Mesendoderm (in vitro differentiated cells): ENCODE measurements around the gene NUDT9.
"Not testable (repeated sequence)": the region's sequence is repeated elsewhere in the genome, so short reads cannot be mapped to it uniquely, and the experiment has no call there.

Experiments
- DNase-seq: peaks from one replicate; pipeline ENCODE4 v3.0.0; 2013
- H2AK5ac ChIP-seq: 2 replicates; pipeline ENCODE4 v1.6.1; 2013; ENCODE audit warnings: low read length, inconsistent platforms
- H2BK120ac ChIP-seq: 2 replicates; pipeline ENCODE4 v1.6.1; 2013; ENCODE audit warnings: low read depth, mild to moderate bottlenecking, low read length, moderate library complexity, mixed read lengths
- H2BK15ac ChIP-seq: replicated peaks from 2 replicates; pipeline ENCODE4 v1.6.1; 2013; ENCODE audit warnings: low read depth, mild to moderate bottlenecking, moderate library complexity
- H2BK5ac ChIP-seq: 2 replicates; pipeline ENCODE4 v1.6.1; 2013; ENCODE audit warnings: low read length, inconsistent platforms
- H3K18ac ChIP-seq: 2 replicates; pipeline ENCODE4 v1.6.1; 2013; ENCODE audit warnings: mild to moderate bottlenecking, low read length, mixed read lengths
- H3K23ac ChIP-seq: one replicate; pipeline ENCODE4 v1.6.1; 2013; ENCODE audit warnings: low read length
- H3K27ac ChIP-seq: 2 replicates; pipeline ENCODE4 v1.5.1; 2013; ENCODE audit warnings: low read depth, mild to moderate bottlenecking, inconsistent platforms, low read length, moderate library complexity
- H3K27me3 ChIP-seq: 2 replicates; pipeline ENCODE4 v1.6.1; 2013; ENCODE audit warnings: low read length, control low read depth, mild to moderate bottlenecking, inconsistent platforms; ENCODE audit not compliant: insufficient read depth, poor library complexity
- H3K36me3 ChIP-seq: 2 replicates; pipeline ENCODE4 v1.6.1; 2013; ENCODE audit warnings: low read length, inconsistent platforms; ENCODE audit not compliant: control insufficient read depth, insufficient read depth
- H3K4ac ChIP-seq: one replicate; pipeline ENCODE4 v1.6.1; 2013; ENCODE audit warnings: low read depth, mild to moderate bottlenecking, low read length, moderate library complexity
- H3K4me1 ChIP-seq: 2 replicates; pipeline ENCODE4 v1.6.1; 2013; ENCODE audit warnings: low read depth, low read length, inconsistent platforms; ENCODE audit not compliant: control insufficient read depth
- H3K4me2 ChIP-seq: 2 replicates; pipeline ENCODE4 v1.6.1; 2013; ENCODE audit warnings: low read length
- H3K4me3 ChIP-seq: 2 replicates; pipeline ENCODE4 v1.5.1; 2013; ENCODE audit warnings: mild to moderate bottlenecking, low read length
- H3K56ac ChIP-seq: one replicate; pipeline ENCODE4 v1.6.1; 2013; ENCODE audit warnings: low read length
- H3K79me1 ChIP-seq: 2 replicates; pipeline ENCODE4 v1.6.1; 2013; ENCODE audit warnings: low read length, inconsistent platforms
- H3K79me2 ChIP-seq: 2 replicates; pipeline ENCODE4 v1.6.1; 2013; ENCODE audit warnings: mild to moderate bottlenecking, low read length; ENCODE audit not compliant: control insufficient read depth, insufficient read depth
- H3K9ac ChIP-seq: 2 replicates; pipeline ENCODE4 v1.6.1; 2013; ENCODE audit warnings: low read length, inconsistent platforms
- H4K5ac ChIP-seq: one replicate; pipeline ENCODE4 v1.6.1; 2013; ENCODE audit warnings: low read length
- H4K8ac ChIP-seq: one replicate; pipeline ENCODE4 v1.6.1; 2013; ENCODE audit warnings: low read depth, mild to moderate bottlenecking, control low read depth, low read length, moderate library complexity
- WGBS: extraction: QIAGEN DNeasy Blood & Tissue Kit; methylation state at CpG from one replicate; pipeline ENCODE4 v1.1.7; 2013; ENCODE audit warnings: low lambda C conversion rate, missing lambda C conversion rate; ENCODE audit not compliant: insufficient coverage; ENCODE audit errors: extremely low coverage; 5-methylcytosine and 5-hydroxymethylcytosine counted together

The NUDT9 gene

DNA sequence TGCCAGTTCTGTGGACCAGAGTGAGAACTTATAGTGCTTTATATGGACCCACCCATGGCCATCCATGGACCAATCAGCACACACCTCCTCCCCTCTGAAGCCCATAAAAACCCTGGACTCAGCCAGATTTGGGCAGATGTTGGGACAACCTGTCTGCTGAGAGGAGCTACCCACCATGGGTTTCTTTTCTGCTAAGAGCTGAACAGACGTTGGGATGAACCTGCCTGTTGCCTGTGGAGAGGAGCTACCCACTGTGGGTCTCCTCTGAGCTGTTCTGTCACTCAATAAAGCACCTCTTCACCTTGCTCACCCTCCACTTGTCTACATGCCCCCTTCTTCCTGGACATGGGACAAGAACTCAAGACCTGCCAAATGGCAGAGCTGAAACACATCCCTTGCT, 22.4 kb upstream of the NUDT9 start:
- Histone ChIP-seq H3K36me3 (no peaks in the 10 kb centered on the region), H2BK120ac (no peak overlapping the region), H3K56ac (no peak overlapping the region), H3K4me1 (no peaks in the 10 kb centered on the region), H2BK15ac (no peak overlapping the region), H3K27ac (no peak overlapping the region), H3K79me2 (no peaks in the 10 kb centered on the region), H2BK5ac (no peak overlapping the region), H3K4me3 (no peak overlapping the region), H3K79me1 (no peaks in the 10 kb centered on the region), H2AK5ac (no peak overlapping the region), H4K5ac (no peak overlapping the region), H3K27me3 (no peaks in the 10 kb centered on the region), H3K4me2 (no peak overlapping the region), H4K8ac (no peak overlapping the region), H3K9ac (no peak overlapping the region), H3K4ac (no peak overlapping the region), H3K18ac (no peak overlapping the region), H3K23ac (no peak overlapping the region)
- no peak for DNase-seq
- WGBS, result no CpG with 5 or more reads among the region's 1 CpG

DNA sequence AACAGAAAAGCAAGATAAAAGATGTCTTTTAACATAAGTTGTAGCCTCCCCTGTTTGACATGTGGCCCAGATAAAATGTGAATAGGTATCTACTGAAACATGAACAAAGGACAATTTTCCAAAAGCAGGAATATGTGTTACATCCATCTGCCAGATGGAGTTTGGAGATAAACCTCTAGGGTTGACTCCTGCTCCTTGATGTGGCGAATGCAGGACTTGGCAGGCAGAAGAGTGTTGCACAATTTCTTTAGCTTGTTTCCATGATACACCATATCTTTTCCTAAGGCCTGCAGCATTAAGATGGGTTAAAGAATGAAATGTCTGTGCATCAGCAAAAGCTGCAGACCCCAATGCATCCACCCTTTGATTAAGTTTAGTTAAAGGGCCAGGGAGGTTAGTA, 18.6 kb upstream of the NUDT9 start:
- not testable (repeated sequence) for DNase-seq, H3K4me1 ChIP-seq, H3K23ac ChIP-seq, H2BK15ac ChIP-seq, H2BK120ac ChIP-seq, H4K8ac ChIP-seq, H3K27ac ChIP-seq, H3K9ac ChIP-seq, H2AK5ac ChIP-seq, H3K18ac ChIP-seq, H3K79me2 ChIP-seq, H3K27me3 ChIP-seq, H3K4me2 ChIP-seq, H4K5ac ChIP-seq, H3K4me3 ChIP-seq, H3K4ac ChIP-seq, H2BK5ac ChIP-seq, H3K79me1 ChIP-seq, H3K56ac ChIP-seq, H3K36me3 ChIP-seq
- WGBS, result no CpG with 5 or more reads among the region's 1 CpG

DNA sequence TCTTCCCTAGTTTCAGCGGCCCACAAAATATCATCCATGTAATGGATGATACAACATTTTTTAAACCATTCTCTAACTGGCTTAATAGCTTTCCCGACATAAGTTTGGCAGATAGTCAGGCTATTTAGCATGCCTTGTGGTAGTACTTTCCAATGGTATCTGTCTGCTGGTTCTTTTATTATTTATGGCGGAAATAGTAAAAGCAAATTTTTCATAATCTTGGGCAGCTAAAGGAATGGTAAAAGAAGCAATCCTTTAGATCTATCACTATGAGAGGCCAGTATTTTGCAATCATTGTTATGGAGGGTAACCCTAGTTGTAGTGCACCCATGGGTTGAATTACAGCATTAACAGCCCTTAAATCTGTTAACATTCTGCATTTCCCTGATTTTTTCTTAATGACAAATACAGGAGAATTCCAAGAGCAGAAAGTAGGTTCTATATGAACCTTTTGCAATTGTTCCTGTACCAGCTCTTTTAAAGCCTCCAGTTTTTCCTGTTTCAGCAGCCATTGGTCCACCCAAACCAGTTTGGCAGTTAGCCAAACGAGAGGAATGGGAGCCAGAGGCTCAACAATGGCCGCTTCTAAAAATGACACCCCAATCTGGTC, 17.1 kb upstream of the NUDT9 start:
- no CpG with 5 or more reads among the region's 5 CpGs for WGBS

DNA sequence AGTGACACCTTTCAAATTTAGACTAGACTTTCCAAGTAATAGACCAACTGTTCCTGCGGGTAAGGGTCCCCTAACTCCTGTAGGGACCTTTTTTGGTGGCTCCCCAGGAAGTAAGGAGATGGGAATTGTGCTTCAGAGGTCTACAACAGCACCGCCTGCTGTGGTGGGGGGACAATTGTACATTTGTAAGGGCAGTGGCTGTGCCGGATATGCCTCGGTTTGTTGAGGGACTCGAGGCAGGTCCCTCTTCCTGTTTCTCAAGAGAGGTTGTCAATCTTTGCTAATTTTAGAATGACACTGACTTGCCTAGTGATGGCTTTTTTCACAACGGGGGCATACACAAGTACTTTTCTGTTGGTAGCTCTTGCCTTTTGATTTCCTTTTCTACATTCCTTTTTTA, 15.9 kb upstream of the NUDT9 start:
- no peak overlapping the region for H2BK120ac ChIP-seq

More for the DNA sequence above, 17.1 kb upstream of the NUDT9 start:
- Histone ChIP-seq H2BK5ac (no peak overlapping the region), H3K23ac (no peak overlapping the region), H3K36me3 (no peaks in the 10 kb centered on the region), H2BK15ac (no peak overlapping the region), H3K4me2 (no peak overlapping the region), H3K79me1 (no peaks in the 10 kb centered on the region), H3K79me2 (no peaks in the 10 kb centered on the region), H3K4me3 (no peak overlapping the region), H3K18ac (no peak overlapping the region), H3K27ac (no peak overlapping the region), H3K27me3 (no peaks in the 10 kb centered on the region), H4K5ac (no peak overlapping the region), H3K56ac (no peak overlapping the region), H3K4me1 (no peaks in the 10 kb centered on the region), H2AK5ac (no peak overlapping the region), H3K4ac (no peak overlapping the region), H3K9ac (no peak overlapping the region), H4K8ac (no peak overlapping the region), H2BK120ac (no peak overlapping the region)
- DNase-seq, result no peak

DNA sequence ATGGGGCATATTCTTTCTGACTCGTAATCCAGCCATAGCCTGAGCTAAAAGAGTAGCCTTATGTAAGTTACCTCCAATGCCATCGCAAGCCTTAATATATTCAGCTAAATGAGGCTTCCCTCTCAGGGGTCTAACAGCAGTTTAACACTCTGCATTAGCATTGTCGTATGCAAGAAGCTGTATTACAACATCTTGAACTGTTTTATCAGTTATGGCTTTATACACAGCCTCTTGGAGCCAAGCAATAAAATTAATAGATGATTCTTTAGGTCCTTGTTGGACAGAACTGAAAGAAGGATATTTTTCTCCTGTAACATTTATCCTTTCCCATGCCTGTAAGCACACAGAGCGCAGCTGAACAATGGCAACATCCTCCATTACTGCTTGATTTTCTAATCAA, 15.5 kb upstream of the NUDT9 start:
- not testable (repeated sequence) for DNase-seq, H3K4me2 ChIP-seq, H2BK15ac ChIP-seq, H3K36me3 ChIP-seq, H2BK120ac ChIP-seq, H2BK5ac ChIP-seq, H3K27ac ChIP-seq, H3K9ac ChIP-seq, H3K79me2 ChIP-seq, H2AK5ac ChIP-seq, H3K79me1 ChIP-seq, H3K23ac ChIP-seq, H4K5ac ChIP-seq, H4K8ac ChIP-seq, H3K56ac ChIP-seq, H3K4me1 ChIP-seq, H3K18ac ChIP-seq, H3K4me3 ChIP-seq, H3K4ac ChIP-seq, H3K27me3 ChIP-seq
- WGBS, result no CpG with 5 or more reads among the region's 4 CpGs

More for the DNA sequence above, 15.9 kb upstream of the NUDT9 start:
- H3K9ac ChIP-seq, result no peak overlapping the region
- no peak overlapping the region for H3K56ac ChIP-seq
- no peak overlapping the region for H3K4me3 ChIP-seq
- H3K4ac ChIP-seq, result no peak overlapping the region
- no peaks in the 10 kb centered on the region for H3K36me3 ChIP-seq
- H2BK15ac ChIP-seq, result no peak overlapping the region
- WGBS, result no CpG with 5 or more reads among the region's 6 CpGs
- no peak overlapping the region for H3K4me2 ChIP-seq
- no peak overlapping the region for H4K5ac ChIP-seq
- no peak overlapping the region for H2AK5ac ChIP-seq
- H2BK5ac ChIP-seq, result no peak overlapping the region
- DNase-seq, result no peak
- no peak overlapping the region for H4K8ac ChIP-seq
- no peaks in the 10 kb centered on the region for H3K27me3 ChIP-seq
- H3K23ac ChIP-seq, result no peak overlapping the region
- H3K4me1 ChIP-seq, result no peaks in the 10 kb centered on the region
- no peaks in the 10 kb centered on the region for H3K79me1 ChIP-seq
- no peak overlapping the region for H3K27ac ChIP-seq
- no peak overlapping the region for H3K18ac ChIP-seq
- H3K79me2 ChIP-seq, result no peaks in the 10 kb centered on the region

DNA sequence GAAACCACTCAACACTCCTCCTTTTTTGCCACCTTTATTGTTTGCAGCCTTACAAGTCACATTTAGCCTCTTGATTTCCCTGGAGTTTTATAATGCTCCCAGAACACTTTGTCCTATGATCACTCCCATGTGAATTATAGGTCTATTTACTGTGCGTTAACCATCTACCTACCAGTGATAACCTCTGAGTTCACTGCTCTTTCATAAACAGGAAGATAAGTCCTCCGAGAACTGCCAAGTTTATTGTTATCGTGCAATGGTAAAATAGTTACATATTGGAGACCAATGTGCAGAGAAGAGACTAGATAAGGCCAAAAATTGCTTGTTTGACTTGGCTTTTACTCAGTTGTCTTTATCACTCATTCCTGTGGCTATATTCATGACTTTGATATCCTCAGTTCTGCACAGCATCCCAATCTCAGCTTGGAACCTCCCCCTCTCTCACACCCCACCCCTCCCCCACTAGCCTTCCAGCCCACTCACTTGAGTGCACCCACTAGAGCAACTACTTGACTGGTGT, 12.9 kb upstream of the NUDT9 start:
- no peak overlapping the region for H3K27ac ChIP-seq
- WGBS, result no CpG with 5 or more reads among the region's 3 CpGs

More for the DNA sequence above, 12.9 kb upstream of the NUDT9 start:
- DNase-seq, result no peak
- Histone ChIP-seq H3K4me1 (no peaks in the 10 kb centered on the region), H3K18ac (no peak overlapping the region), H4K8ac (no peak overlapping the region), H3K4ac (no peak overlapping the region), H2BK5ac (no peak overlapping the region), H2AK5ac (no peak overlapping the region), H2BK120ac (no peak overlapping the region), H3K9ac (no peak overlapping the region), H3K79me2 (no peaks in the 10 kb centered on the region), H3K79me1 (no peaks in the 10 kb centered on the region), H3K36me3 (no peaks in the 10 kb centered on the region), H4K5ac (no peak overlapping the region), H3K4me3 (no peak overlapping the region), H3K56ac (no peak overlapping the region), H3K4me2 (no peak overlapping the region), H3K27me3 (no peaks in the 10 kb centered on the region), H2BK15ac (no peak overlapping the region), H3K23ac (no peak overlapping the region)
